ENCODE results near the gene INSIG2.
A peak's percentile ranks its signal among the peaks of the same experiment; 100 is the strongest.
"Not testable (repeated sequence)": the region's sequence is repeated elsewhere in the genome, so short reads cannot be mapped to it uniquely, and the experiment has no call there.

Gene INSIG2

DNA sequence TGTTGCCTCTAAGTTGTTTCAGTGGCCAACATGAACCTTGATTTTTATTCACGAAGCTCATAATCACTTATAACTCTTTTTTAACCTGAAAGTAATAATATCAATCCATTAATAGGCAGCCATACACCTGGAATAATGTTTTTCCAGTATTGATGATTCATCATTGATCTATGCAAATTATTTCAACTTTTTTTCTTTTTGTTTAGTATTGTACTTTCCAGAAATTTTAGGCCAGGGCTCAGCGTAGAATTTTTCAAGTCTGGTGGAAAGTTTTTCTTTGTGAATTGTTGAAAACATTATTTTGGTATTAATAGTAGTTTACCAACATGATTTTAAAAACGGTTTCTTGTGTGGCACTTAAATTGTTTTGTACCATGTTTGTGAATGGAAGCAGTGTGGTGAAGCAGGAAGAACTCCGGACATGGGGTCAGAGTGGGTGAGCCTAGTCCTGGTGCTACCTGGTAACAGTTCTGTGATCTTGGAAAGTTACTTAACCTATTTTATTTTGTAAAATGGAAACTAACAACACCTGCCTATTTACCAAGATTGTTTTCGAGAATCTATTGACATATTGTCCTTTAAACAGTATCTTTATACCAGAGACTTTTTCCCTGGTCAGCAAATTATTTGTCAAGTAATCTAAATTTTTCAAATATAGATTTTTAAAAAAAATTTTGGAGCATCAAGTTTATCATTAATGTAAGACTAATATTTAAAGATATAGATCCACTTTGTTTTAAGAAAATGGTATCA is 2.3 kb downstream of the INSIG2 start:
- DNase-seq (ENCODE audit: insufficient read length) (no peak), FAIRE-seq (no peak)
- TF ChIP-seq TAF1 (IDR thresholded peaks at IDR 0.05; ENCODE audit: borderline replicate concordance, low read depth, low read length) (no peak), POLR2AphosphoS5 (IDR thresholded peaks at IDR 0.05; ENCODE audit: low read depth, low read length) (no peak), POLR2A (IDR thresholded peaks at IDR 0.05; ENCODE audit: low read depth, low read length) (no peak)

DNA sequence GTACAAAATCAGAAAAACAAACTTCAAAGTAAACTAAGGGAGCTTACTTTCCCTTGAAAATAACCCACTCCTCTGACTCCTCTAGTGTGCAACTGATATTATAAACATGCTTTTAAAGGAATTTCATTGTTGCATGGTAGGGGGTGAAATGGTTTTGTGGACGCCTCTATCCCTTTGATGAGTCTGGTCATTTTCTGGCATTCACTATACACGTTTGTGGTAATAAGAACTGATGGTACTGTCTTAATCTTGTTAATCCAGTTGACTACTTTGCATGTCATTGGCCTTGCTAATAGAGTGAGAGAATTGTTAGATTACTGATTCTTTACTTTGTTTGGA is 2.8 kb downstream of the INSIG2 start:
- no peak for TF ChIP-seq TAF1 (IDR thresholded peaks at IDR 0.05; ENCODE audit: borderline replicate concordance, low read depth, low read length)
- TF ChIP-seq POLR2A (IDR thresholded peaks at IDR 0.05; ENCODE audit: low read depth, low read length), result no peak
- TF ChIP-seq POLR2AphosphoS5 (IDR thresholded peaks at IDR 0.05; ENCODE audit: low read depth, low read length), result no peak
- DNase-seq (ENCODE audit: insufficient read length), result no peak
- FAIRE-seq, result no peak

DNA sequence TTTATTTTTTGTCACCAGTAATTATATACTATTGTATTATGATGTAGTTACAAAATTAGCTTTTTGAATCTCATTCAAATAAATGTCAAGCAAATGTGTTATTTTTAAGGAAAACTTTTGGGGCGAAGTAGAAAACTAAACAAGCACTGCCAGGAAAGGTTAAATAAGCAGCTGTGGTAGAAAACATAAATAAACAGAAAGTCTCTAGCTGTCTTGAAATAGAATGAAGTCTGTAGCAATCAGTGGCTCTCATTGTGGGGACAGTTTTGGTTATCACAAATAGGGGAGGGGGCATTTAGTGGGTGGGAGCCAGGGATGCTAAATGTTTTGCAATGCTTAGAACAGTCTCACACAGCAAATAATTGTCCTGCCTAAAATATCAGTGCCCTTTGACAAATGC is 3.4 kb downstream of the INSIG2 start:
- no peak for DNase-seq (ENCODE audit: insufficient read length)
- FAIRE-seq, result no peak
- TF ChIP-seq TAF1 (IDR thresholded peaks at IDR 0.05; ENCODE audit: borderline replicate concordance, low read depth, low read length) (no peak), POLR2A (IDR thresholded peaks at IDR 0.05; ENCODE audit: low read depth, low read length) (no peak), POLR2AphosphoS5 (IDR thresholded peaks at IDR 0.05; ENCODE audit: low read depth, low read length) (no peak)

DNA sequence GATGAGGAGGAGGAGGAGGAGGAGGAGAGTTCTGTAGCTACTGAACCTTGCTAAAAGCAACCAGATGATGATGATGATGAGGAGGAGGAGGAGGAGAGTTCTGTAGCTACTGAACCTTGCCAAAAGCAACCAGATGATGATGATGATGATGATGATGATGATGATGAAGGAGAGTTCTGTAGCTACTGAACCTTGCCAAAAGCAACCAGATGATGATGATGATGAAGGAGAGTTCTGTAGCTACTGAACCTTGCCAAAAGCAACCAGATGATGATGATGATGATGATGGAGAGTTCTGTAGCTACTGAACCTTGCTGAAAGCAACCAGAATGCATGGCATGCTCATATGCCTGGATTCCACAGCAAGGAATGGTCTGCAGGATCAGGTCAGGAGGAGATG is 5.8 kb downstream of the INSIG2 start:
- FAIRE-seq; DNase-seq (ENCODE audit: insufficient read length): not testable (repeated sequence)

DNA sequence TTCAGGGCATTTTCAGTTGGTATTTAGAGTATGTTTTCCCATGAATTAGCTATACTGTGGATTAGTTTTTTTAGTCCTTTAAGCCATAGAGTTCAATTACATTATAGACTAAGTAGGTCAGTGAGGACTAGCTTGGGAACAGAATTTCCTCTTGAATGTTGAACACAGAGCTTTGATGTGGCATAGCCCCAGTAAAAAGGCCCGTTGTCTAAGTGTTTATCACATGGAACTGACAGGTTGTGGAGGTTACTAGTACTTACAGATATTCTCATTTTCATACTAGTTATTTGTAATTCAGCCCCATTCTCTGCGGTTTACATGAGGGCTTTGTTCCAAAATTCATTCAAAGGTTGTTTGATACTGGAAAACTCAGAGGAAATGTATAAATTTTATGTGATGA is 6.2 kb downstream of the INSIG2 start:
- FAIRE-seq (no peak), DNase-seq (ENCODE audit: insufficient read length) (no peak)
- TF ChIP-seq POLR2A (IDR thresholded peaks at IDR 0.05; ENCODE audit: low read depth, low read length) (no peak), POLR2AphosphoS5 (IDR thresholded peaks at IDR 0.05; ENCODE audit: low read depth, low read length) (no peak), TAF1 (IDR thresholded peaks at IDR 0.05; ENCODE audit: borderline replicate concordance, low read depth, low read length) (no peak)

DNA sequence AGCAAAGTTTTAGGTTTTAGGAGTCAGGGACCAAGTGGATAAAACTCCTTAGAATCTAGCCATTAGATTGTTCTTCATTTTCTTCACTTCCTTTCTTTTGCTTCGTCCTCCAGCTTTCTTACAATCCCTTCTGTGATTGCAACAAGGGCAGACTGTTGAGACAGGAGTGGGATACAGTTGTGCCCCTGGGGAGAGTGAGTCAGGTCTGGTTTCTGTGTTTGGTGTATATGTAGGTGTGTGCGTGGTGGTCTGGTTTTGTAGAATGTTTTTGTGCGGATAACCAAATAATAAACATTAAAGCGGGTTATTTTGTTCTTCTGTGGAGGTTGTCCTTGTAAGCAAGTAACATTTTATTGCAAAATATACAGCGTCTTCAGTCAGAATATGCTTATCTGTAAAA is 7.3 kb downstream of the INSIG2 start:
- no peak for FAIRE-seq
- DNase-seq (ENCODE audit: insufficient read length), result no peak
- no peak for TF ChIP-seq TAF1 (IDR thresholded peaks at IDR 0.05; ENCODE audit: borderline replicate concordance, low read depth, low read length)
- no peak for TF ChIP-seq POLR2A (IDR thresholded peaks at IDR 0.05; ENCODE audit: low read depth, low read length)
- no peak for TF ChIP-seq POLR2AphosphoS5 (IDR thresholded peaks at IDR 0.05; ENCODE audit: low read depth, low read length)

DNA sequence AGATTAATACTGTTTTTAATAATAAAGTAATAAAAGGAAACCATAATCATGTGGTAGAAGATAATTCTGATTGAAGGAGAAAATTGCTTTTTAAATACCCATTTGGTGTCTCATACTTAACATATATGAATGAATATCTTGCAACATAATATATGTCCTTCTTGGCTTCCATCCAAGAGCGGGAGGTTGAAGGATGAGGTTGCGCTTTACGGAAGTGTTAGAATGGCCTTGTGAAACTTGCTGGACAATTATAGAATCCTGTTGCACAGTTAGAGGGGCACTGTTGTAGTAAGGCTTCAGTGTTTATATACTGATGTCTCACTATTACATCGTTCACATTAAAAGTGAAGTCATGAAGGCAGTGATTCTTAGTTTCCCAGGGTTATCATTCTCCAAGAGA is 9.4 kb downstream of the INSIG2 start:
- DNase-seq (ENCODE audit: insufficient read length) (no peak), FAIRE-seq (no peak)
- TF ChIP-seq TAF1 (IDR thresholded peaks at IDR 0.05; ENCODE audit: borderline replicate concordance, low read depth, low read length) (no peak), POLR2AphosphoS5 (IDR thresholded peaks at IDR 0.05; ENCODE audit: low read depth, low read length) (no peak)

DNA sequence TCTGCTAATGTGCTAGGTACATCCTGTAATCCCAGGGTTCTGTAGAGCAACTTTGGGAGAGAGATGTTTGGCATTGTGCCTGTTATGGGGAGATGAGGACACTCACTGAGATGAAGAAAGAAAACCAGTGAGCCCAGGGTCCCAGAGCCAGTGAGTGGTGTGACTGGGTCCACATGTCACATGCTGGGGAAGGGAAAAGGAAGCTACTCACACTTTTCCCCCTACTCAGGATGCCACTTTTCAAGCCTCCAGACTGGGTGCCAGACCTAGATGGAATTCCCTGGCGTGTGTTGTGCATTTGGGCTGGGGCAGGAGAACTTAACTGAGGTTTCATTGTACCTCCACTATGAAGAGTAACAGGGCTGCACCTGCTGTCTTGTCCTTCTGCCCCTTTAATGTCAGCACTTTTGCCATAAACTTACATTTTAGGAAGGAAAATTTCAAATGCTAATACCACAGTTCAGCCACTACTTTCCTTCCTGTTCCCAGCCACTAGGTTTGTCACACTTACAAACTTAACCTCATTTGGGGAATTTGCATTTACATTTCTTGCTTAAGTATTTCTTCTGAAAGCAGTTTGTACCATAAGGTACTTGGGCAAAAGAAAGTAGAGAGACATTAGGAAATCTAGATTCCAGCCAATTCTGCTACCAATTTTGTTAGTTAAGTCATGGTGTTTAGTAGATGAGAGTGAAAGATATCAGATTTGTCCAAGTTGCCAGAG is 10.2 kb downstream of the INSIG2 start:
- DNase-seq (ENCODE audit: insufficient read length) (no peak), FAIRE-seq (no peak)
- TF ChIP-seq POLR2AphosphoS5 (IDR thresholded peaks at IDR 0.05; ENCODE audit: low read depth, low read length), result no peak
- no peak for TF ChIP-seq TAF1 (IDR thresholded peaks at IDR 0.05; ENCODE audit: borderline replicate concordance, low read depth, low read length)
- TF ChIP-seq POLR2A (IDR thresholded peaks at IDR 0.05; ENCODE audit: low read depth, low read length), result no peak

DNA sequence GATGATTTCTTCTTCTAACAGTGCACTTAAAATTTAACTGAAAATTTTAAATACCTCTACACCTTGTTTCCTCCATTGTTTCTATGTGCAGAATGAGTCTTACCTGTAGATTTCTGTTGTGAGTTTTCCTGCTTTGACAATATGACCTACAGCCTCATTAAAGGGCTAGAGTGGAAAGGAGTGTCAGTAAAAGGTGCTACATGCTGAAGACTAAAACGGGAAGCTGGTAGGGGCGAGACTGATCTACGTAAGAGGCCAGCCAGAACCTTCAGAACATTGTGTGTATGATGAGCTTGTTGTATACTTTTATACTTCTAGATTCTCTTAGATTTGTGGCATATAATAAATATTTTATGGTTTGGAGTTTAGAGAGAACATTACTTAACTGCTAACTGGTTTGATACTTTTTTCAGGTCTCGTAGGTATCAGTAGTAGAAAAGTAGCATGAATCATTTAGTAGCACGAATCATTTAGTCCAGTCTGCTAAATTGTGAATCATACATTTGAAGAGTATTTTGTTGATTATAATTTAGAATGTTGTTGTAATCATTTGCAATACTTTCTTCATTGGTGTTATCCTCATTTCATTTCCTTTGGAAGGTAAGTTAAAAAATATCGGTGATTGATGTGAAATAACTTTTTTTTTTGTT is 14.3 kb downstream of the INSIG2 start:
- no peak for DNase-seq (ENCODE audit: insufficient read length)
- TF ChIP-seq TAF1 (IDR thresholded peaks at IDR 0.05; ENCODE audit: borderline replicate concordance, low read depth, low read length), result no peak
- TF ChIP-seq POLR2AphosphoS5 (IDR thresholded peaks at IDR 0.05; ENCODE audit: low read depth, low read length), result no peak
- no peak for TF ChIP-seq POLR2A (IDR thresholded peaks at IDR 0.05; ENCODE audit: low read depth, low read length)
- FAIRE-seq, result no peak

DNA sequence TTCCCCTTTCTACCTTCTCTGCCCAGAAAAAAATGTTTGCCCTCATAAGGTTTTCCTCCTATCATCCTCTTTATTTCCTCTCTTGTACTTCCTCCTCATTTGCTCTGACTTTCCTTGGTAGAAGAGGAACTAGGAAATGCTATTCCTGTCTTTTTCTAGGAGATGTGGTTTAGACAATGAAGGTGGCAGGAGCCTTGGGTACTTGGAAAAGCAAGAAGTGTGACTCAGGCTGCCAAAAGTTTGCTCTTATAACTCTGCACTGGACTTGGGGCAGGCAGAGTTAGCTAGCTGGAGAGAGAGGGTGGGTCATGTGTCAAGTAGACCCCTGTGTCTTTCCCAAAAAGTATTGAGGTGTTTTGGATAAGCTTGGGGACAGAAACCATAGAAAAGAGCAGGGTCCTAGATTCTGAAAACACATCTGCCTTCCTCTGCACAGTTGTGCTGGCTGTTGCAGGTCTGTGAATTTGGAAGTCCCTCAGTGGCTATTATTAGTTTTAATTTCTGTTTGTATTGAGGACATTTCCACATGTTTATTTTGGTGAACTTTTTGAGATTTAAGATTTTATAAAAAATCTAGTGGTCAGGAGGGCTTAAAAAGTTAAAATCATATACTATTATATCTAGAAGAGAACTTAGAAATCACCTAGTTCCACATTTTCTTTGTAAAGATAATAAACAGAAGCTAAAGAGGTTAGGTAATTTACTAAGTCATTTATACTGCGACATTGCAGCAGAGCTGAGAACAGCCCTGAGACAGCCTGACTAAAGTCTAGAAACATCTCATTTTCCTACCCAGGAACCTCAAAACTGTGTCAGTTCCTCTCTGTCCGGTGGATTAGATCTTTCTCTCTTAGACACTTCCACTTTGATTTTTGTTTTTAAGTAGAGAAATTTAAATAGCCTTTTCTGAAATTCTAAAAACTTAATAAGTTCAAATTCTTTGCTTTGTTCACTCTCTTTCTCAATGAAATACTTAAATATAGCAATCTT is 16.0 kb downstream of the INSIG2 start:
- DNase-seq (ENCODE audit: insufficient read length), result no peak
- peak; percentile 81 for FAIRE-seq
- no peak for TF ChIP-seq TAF1 (IDR thresholded peaks at IDR 0.05; ENCODE audit: borderline replicate concordance, low read depth, low read length)
- no peak for TF ChIP-seq POLR2AphosphoS5 (IDR thresholded peaks at IDR 0.05; ENCODE audit: low read depth, low read length)
- no peak for TF ChIP-seq POLR2A (IDR thresholded peaks at IDR 0.05; ENCODE audit: low read depth, low read length)

DNA sequence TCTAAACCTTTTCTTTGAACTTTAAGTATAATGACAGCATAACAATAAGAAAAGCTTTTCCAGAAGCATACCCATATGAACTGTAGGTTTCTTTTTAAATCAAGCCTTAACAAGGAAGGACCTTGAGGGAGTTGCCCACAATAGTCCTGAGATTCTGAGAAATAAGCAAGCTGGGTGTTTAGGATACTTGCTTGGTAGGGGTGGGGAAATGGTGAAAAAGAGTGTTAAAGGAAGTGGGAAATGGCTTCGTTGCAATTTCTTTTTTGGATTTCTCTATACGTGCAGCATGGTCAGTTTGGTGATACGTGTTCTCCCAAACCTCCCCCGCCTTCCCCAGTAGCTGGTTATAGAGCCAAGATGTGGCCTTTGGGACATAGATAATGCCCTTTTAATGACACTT is 17.2 kb downstream of the INSIG2 start:
- TF ChIP-seq POLR2A (IDR thresholded peaks at IDR 0.05; ENCODE audit: low read depth, low read length), result no peak
- no peak for TF ChIP-seq POLR2AphosphoS5 (IDR thresholded peaks at IDR 0.05; ENCODE audit: low read depth, low read length)
- FAIRE-seq, result peak; percentile 14
- no peak for DNase-seq (ENCODE audit: insufficient read length)

All from GM12892 (cell line).